Measurements from ENCODE around the gene CEMIP2. TPM values are rescaled to one million over a fixed set of nuclear protein-coding genes. Genes with fewer than 3 reads are reported as not detected.

The CEMIP2 gene
- total and polyA plus RNA-seq, 9 donors: 6.3 to 91.3 (median 11.0) TPM

- intact Hi-C loops (cut with DNase I): no loop called here
- no peaks in the 10 kb centered on the region for H3K27me3 ChIP-seq
- DNase-seq: no peak
- TF ChIP-seq POLR2A (IDR thresholded peaks at IDR 0.05): no peak
- TF ChIP-seq CTCF (IDR thresholded peaks at IDR 0.05): no peak
- TF ChIP-seq EP300 (IDR thresholded peaks at IDR 0.05): no peak
- no peak overlapping the region for H3K27ac ChIP-seq
- WGBS, 3 donors: 22 to 58% (median 53%) methylated on average over 1 of the region's 1 CpG
- H3K4me3 ChIP-seq: no peak overlapping the region
- H3K9me3 ChIP-seq: no peaks in the 10 kb centered on the region
- peaks cover 1% of the 10 kb centered on the region for H3K4me1 ChIP-seq (ENCODE audit: insufficient read depth)
- H3K36me3 ChIP-seq: no peaks in the 10 kb centered on the region
Measured at GRCh38 chr9:71646131-71646530, 122.2 kb downstream of the CEMIP2 start.

DNA sequence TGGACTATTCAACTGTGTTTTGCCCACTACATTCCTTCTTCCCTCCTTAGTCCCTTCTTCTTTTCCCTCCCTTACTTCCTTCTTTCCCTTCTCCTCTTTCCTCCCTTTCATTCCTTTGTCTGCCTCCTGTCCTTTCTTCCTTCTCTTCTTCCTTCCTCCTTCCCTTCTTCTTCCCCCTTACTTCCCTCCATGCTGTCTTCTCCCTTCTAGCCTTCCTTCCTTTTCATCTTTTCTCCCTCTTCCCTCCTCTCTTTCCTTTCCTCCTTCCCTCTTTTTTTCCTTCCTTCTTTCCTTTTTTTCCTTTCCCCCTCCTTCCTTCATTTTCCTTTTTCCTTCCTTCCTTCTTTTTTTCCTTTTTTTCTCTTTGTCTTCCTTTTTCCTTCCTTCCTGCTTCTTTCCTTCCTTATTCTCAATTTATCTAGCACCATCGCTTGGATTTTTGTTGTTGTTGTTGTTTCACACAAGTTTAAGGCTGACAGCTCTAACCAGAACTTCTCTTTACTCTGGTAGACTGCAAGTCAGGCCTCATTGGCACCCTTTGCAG, 123.4 kb downstream of the CEMIP2 start:
- DNase-seq: no peak
- TF ChIP-seq EP300 (IDR thresholded peaks at IDR 0.05): no peak
- TF ChIP-seq CTCF (IDR thresholded peaks at IDR 0.05): no peak
- no peak for TF ChIP-seq POLR2A (IDR thresholded peaks at IDR 0.05)
- intact Hi-C loops (cut with DNase I): no loop called here
- peaks cover 1% of the 10 kb centered on the region for H3K4me1 ChIP-seq (ENCODE audit: insufficient read depth)
- no peaks in the 10 kb centered on the region for H3K9me3 ChIP-seq
- no peaks in the 10 kb centered on the region for H3K36me3 ChIP-seq
- no peaks in the 10 kb centered on the region for H3K27me3 ChIP-seq
- no peak overlapping the region for H3K27ac ChIP-seq
- WGBS, 3 donors: 90 to 100% (median 93%) methylated on average over 1 of the region's 1 CpG
- H3K4me3 ChIP-seq: no peak overlapping the region

- Histone ChIP-seq H3K36me3 (no peaks in the 10 kb centered on the region), H3K27me3 (no peaks in the 10 kb centered on the region), H3K9me3 (no peaks in the 10 kb centered on the region), H3K4me3 (no peak overlapping the region), H3K27ac (no peak overlapping the region), H3K4me1 (ENCODE audit: insufficient read depth) (peaks cover 1% of the 10 kb centered on the region)
- intact Hi-C loops (cut with DNase I): no loop called here
- no peak for DNase-seq
- TF ChIP-seq POLR2A (IDR thresholded peaks at IDR 0.05) (no peak), EP300 (IDR thresholded peaks at IDR 0.05) (no peak), CTCF (IDR thresholded peaks at IDR 0.05) (no peak)
- WGBS, 3 donors: 70 to 82% (median 77%) methylated on average over 2 of the region's 2 CpGs
Measured at GRCh38 chr9:71643330-71643729, 125.0 kb downstream of the CEMIP2 start.

DNA sequence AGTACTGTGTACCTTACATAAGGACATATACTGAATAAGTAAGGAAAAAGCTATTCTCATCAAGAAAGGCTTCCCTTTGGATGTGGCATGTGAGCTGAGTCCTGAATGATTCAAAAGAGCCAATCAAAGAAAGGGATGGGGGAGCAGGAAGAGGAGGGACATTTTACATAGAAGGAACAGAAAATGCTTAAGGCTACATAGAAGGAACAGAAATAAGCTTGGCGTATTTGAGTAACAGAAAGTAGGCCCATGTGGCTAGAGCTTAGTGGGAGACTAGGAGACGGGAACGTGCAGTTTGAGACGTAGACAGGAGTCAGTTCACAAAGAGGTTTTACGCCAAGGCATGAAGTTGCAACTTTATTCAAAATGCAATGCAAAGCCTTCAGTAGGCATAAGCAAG, 126.3 kb downstream of the CEMIP2 start:
- no peak for DNase-seq
- no peak for TF ChIP-seq CTCF (IDR thresholded peaks at IDR 0.05)
- TF ChIP-seq EP300 (IDR thresholded peaks at IDR 0.05): no peak
- TF ChIP-seq POLR2A (IDR thresholded peaks at IDR 0.05): no peak
- WGBS, 3 donors: 93 to 95% (median 93%) methylated on average over 5 of the region's 5 CpGs
- H3K4me1 ChIP-seq (ENCODE audit: insufficient read depth): peaks cover 1% of the 10 kb centered on the region
- H3K9me3 ChIP-seq: no peaks in the 10 kb centered on the region
- no peak overlapping the region for H3K4me3 ChIP-seq
- intact Hi-C loops (cut with DNase I): no loop called here
- H3K27ac ChIP-seq: no peak overlapping the region
- no peaks in the 10 kb centered on the region for H3K36me3 ChIP-seq
- H3K27me3 ChIP-seq: no peaks in the 10 kb centered on the region

All from ovary (tissue), 9 donors.